ENCODE data around the gene CARD9.

Gene CARD9

DNA sequence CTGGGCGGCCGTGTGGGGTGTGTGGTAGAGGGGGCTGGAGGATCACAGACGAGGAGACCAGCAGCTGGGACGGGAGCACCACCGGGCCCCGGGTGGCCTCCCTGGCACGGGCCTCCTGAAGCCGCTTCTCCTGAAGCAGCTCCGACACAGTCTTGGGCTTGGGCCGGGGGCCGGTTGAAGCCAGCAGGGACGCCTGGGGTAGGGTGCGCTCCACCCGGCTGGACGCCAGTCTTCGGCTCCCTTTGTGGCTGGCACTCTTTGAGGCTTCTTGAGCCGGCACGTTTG, 5.5 kb upstream of the CARD9 start:
- DNase-seq: no peak

DNA sequence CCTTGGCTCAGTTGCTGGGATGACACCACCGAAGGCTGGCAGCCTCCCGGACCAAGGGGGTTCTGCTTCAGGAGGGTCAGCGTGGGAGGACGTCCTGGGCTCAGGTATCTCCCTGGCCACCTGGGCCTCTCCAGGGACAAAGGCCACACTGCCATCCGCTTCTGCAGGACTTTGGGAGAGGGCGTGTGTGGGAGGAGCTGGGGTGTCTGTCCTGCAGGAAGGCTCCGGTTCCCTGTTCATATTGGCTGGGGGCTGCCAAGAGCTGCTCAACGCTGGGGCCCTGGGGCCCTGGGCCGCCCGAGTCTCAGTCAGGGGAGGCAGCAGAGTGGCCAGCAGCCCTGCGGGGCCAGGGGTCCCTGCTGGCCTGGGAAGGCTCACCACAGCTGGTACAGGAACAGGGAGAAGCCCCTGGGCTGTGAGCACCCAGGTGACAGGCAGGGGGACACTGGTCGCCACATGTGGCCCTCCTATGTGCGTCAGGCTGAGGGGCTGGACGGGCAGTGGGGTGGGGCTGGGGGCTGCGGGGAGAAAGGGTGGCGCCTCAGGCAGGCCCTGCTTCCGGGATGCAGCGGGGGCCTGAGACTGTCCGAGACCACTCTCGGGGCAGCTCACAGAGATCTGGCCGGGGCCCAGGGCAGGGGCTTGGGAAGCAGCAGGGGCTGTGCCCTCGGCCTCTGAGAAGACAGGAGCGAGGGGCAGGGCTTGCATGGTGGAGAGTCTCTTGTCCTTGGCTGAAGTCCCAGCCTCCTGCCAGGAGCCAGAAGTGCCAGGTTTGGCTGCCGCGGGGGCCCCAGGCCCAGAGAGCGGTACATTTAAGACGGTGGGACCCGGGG, 4.9 kb upstream of the CARD9 start:
- no peak for DNase-seq

DNA sequence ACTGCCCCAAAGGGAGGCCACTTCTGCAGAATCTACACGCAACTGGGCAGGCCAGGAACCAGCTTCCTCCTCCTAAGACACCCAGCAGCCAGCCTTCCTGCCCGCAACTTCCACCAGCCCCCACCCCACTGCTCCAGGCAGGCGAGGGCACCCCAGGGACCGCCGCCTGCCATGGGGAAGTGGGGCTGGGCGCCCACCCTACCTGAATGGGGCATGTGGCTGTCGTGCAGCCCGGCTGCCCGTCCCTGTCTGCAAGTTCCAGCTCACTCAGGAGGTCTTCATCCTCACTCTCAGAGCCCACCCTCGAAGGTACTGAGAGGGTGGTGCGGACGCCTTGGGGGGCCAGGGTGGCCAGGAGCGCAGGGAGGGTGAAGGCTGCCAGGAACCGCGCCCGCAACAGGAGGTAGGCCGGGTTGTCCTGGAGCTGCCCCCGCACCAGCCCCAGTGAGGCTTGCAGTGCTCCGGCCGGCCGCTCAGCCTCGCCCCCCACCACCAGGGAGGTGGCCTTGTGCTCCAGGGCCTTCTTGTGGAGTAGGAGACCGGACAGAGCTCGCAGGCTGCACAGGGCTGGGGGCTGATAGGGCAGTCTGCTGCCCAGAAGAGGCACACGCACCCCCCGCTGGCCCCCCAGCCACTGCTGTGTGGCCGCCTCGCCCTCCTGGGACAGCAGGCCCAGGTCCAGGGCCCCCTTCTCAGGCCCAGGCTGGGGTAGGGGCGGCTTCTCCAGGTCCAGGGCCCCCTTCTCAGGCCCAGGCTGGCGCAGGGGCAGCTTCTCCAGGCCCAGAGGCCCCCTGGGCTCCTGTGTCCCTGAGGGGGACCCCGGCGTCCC, 4.1 kb upstream of the CARD9 start:
- DNase-seq: peak; percentile 27 to 52 (median 49)

DNA sequence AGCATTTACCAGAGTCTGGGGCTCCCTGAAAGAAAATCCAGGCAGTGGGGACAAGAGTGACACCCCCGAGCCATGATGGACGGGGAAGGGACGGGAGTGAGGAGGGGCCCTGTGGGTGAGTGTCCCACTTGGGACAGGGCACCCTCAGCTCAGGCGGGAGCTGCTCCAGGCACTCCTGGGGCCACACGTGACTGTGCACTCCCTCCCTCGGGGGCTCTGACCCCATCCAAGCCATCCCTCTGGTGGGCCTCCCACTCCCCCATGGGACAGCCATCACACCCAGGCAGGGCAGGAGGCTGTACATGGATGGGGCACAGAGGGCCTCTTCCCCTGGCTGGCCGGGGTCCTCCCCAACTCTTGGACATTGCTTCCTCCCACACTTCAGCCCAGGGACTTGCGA, 3.0 kb upstream of the CARD9 start:
- no peak for DNase-seq

DNA sequence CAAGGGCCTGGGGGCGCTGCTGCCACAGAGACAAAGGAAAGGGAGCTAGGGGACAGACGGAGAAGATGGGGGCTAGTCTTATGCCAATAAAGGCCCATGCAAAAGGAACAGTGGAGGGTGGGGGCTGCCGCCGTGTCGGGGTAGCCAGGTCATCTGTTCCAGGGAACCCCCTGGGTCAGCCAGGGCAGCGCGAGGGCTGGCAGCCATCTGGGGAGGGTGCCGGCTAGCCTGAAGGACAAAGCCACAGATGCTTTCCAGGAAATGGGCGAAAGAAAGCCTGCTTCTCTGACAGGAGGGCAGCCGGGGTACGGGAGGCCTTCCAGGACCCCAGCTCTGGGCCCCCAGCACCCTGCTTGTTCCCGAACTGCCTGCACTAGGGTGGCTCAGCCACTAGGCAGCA, 1.6 kb upstream of the CARD9 start:
- DNase-seq: no peak

DNA sequence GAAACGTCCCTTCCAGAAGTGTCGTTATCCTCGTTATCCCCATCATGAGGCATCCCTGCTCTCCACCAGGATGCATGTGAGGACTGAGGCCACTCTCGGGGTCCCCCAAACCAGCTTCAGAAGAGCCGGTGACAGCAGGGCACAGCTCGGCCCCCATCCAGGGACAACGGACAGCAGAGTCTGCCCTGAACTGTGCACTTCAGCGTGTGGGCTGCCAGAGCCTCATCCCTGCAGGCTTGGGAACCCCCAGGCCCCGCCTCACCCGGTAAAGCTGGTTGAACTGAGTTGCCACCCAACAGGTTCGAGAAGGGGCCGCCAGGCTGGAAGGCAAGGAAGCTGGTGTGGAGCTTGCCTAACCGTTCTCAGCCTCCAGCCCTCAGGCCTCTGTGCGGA, 710 bp upstream of the CARD9 start:
- no peak for DNase-seq

- DNase-seq: peak; percentile 86 to 91 (median 91)
These were observed 739 bp downstream of the CARD9 start for GRCh38 chr9:136372561-136373299.

DNA sequence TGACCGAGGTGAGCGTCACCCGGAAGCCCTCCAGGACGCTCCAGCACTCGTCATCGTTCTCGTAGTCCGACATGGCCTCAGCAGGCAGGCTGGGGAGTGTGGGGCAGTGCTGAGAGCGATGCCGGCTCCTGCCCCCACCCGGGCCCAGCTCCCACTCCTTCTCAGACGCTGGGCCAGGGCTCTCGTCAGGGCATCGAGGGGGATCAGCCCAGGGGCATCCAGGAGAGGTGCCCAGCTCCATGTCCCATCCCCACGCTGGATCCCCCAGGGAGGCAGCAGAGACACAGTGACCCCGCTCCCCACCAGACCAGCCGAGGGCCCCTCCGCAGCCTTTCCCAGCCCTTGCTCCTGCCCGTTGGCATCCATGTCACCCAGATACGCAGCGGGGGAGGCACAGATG, 1.5 kb downstream of the CARD9 start:
- DNase-seq: no peak

DNA sequence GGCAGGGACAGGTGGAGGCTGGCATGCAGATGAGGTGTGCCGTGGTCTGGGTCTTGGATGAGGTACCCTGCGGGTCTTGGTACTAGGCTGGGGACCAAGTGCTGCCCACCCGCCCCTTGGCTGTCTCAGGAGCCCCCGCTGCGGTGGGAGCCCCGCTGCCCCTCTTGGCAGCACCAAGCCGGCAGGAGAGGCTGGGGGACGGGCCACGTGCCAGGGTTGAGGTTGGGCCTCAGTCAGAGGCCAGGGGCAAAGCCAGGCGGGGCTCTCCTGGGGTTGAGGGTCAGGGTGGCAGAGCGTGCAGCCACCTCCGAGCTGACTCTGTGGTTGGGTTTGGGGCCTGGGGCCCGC, 2.0 kb downstream of the CARD9 start:
- DNase-seq: no peak

DNA sequence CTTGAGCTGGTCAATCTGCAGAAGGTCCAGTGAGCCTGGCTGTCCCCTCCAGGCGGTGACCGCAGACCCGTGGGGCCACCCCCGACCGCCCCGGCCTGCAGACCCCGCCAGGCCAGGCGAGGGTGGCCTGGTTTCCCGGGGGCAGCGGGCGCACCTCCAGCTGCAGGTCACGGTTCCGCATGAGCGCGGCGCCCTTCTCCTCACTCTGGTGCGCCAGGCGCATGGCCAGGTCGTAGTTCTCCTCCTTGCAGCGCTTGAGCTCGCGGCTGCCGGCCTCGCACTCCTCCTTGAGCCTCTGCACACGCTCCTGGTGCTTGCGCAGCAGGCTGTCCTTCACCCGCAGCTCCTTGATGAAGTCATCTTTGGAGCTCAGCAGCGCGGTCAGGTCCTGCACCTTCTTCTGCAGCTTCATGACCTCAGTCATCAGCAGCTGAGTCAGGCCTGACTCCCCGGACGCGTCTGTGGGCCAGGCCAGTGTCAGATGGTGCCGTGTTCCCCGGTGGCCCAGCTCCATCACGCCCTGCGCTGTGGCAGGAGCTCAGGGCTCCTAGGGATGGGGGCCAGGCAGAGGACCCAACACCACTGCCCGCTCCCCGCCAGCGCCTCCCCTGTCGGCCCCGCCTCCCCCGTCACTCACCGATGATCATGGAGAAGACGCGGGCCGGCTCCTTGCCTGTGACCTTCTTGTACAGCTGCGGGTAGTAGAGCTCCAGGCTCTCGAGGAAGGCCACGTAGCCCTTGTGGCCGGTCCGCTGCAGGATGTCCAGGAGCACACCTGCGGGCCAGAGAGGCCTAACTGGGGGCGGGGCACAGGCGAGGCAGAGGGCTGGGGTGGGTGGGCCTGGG, 2.6 kb downstream of the CARD9 start:
- DNase-seq: no peak

DNA sequence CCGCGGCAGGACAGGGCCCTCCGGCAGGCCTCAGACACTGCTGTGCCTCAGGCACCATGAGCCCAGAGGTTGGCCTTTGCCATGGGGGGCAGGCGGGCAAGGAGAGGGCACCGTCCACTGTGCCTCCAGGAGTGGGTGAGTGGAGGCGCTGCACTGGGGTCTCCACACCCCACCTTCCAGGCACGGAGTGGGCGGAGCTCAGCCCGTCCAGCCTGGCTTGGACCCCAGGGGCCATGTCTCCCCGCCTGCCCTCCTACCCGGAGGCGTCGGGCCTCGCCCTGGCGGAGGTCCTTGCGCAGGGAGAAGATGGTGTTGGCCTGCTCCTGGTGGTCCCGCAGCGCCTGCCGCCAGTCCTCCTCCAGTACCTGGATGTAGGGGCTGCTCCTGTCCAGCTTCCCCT, 3.4 kb downstream of the CARD9 start:
- DNase-seq: no peak

GRCh38 chr9:136368190-136368589, 5.3 kb downstream of the CARD9 start:
- DNase-seq: no peak

DNA sequence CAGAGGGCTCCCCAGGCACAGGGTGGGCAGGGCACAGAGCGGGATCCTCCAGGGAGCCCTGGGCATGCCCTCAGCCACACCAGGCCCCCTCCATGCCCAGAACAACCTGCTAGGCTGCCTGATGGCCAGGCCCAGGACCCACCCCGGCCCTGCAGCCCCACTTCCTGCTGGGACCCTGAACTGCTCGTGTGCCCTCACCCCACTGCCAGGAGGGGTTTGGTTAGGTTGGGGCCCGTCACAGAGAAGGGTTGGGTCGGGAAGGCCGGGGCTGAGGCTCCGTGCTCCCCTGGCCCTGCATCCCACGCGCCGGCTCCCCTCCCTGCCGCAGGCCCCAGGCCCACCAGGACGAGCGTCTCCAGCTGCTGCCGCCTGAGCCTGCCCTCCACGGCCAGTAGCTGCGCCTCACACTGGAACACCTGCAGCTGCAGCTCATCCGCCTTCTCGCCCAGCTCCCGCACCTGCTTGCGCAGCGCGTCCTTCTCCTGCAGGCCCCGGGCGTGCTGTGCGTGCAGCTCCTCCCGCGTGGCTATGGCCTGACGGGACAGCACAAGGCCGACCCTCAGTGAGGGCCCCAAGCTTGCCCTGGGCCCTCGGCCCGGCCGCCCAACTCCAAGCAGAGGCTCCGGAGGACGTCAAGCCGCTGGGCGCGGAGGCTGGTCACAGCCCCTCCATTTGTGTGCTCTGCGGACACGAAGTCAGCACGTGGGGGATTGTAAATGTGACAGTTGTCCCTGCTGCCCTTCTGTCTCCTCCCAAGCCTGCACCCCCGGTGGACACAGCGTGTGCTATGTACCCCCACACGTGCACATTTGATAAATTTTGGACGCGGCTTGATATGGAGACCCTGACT, 5.9 kb downstream of the CARD9 start:
- DNase-seq: no peak

GRCh38 chr9:136366826-136367225, 6.6 kb downstream of the CARD9 start:
- DNase-seq: no peak

DNA sequence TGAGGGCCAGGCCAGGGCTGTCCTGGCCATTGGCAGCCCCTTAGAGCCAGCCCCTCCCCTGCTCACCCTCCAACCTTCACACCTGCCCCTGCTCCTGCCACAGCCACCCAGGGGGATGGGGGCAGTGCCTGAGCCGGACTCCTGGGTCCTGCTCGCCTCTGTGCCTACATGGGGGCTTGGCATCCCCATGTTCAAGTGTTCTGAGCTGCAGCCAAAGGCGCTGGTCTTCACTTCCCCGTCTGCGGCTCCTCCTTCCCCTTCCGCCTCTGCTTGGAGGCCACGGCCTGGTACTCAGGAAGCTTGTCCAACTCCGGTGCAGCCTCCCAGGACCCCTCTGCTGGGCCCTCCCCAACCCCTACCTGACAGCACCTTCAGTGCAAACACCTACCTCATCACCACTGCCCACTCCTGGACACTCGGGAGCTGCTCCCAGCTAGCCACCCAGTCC, 7.7 kb downstream of the CARD9 start:
- DNase-seq: peak; percentile 61 to 73 (median 65)

GRCh38 chr9:136364942-136365774, 8.3 kb downstream of the CARD9 start:
- no peak for DNase-seq

DNA sequence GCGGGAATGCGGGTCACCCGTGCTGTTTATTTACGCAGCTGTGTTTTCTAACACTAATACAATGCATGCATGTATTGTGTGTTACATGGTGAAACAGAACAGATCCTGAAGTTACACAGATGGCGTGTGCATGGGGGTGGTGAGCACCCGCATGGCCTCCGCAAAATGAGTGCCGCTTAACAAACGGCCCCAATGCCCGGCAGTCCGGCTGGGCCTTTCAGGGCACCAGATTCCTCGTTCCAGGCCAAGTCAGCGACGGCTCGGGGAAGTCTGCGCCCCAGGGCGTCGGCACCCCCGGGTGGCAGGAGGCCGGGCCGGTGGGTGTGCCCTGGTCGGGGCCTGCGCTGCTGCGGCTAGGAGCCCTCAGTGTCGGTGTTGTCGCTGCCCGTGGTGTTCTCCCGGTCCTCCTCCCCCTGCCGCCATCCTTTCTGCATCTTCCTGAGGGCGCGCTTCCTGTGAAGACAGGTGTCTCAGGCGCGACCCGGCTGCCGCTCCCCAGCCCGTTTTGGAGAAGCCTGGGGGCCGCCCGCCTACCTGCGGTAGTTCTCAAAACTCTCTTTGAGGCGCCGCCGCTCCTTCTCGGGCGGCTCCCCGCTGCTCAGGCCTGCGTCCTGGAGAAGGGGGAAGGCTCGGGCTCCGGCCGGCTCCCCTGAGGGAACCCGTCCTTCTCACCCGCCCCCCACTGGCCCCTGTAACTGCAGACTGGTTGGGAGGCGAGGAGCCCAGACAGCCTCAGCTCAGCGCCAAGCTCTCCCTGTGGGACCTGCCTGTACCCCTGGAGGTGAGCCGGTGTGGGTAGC, 9.3 kb downstream of the CARD9 start:
- no peak for DNase-seq

DNA sequence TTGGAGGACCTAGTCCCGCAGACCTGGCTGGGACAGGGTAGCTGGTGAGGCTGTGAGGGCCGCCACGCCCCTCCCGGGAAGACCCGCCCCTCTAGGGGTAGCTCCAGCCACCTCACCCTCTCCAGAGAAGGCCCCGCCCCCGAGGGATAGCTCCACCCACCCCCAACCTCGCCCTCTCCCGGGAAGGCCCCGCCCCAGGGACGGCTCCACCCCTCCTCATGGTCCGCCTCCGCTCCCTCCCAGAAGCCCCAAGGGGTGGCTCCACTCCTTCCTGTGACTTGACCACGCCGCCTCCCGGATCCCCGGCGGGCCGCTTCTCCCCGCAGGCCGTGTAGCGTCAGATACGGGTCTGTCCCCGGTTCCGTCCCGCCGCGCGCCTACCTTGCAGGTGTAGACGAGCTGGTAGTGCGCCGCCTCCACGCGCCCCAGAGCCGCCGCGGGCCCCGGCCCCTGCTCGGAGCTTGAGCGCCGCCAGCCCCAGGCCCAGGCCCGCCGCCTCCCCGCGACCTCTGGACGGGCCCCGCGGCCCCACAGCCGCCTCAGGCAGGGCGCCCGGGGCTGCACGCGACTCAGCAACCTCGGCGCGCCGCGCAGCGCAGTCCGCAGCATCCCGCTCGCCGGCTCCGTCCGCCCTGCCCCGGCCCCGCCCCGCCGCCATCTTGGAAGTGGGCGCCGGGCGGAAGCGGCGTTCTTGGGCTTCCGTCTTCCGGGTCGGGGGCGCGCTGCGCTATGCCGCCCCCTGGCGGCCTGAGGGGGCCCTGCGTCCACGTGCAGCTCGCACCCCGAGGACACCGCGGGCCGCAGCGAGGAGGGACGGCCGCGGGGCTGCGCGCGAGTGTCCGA, 10.1 kb downstream of the CARD9 start, which contains the start of gene DNLZ:
DNLZ (minus strand) TSS at position 639 of the 843 bp plus-strand sequence; CDS start at position 609, 30 bp downstream.
- peak; percentile 96 to 99 (median 98) for DNase-seq

DNA sequence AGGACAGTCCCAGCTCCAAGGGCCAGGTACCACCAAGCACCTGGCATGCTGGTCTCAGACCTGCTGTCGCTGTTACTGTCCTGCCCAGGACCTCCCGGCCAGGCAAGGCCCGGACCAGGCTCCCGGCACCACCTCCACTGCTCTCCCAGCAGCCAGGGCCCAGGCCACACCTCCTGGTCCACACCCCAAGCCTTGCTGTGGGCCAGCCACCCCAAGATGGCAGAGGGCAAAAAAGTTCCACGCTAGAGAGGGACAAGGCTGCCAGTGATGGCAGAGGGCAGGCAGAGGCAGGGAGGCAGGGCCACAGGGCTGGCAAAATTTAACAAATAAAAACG, 11.1 kb downstream of the CARD9 start:
- no peak for DNase-seq

Measured in suppressor macrophage treated with lipopolysaccharide for 1 hour (primary cell).